Measurements from ENCODE around the gene TNFAIP8L2.
"Not testable (repeated sequence)": the region's sequence is repeated elsewhere in the genome, so short reads cannot be mapped to it uniquely, and the experiment has no call there.

The TNFAIP8L2 gene

DNA sequence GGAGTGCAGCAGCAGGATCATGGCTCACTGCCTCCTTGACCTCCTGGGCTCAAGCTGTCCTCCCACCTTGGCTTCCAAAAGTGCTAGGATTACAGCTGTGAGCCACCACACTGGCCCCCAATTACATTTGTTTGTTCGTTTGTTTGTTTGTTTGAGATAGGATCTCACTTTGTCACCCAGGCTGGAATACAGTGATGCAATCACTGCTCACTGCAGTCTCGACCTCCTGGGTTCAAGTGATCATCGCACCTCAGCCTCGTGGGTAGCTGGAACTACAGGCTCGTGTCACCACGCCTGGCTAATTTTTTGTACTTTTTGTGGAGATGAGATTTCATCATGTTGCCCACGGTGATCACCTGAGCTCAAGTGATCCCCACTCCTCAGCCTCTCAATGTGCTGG is 35.6 kb downstream of the TNFAIP8L2 start:
- DNase-seq (ENCODE audit: low spot score): no peak

- DNase-seq (ENCODE audit: low spot score): no peak
Observed at GRCh38 chr1:151193304-151193703, 36.9 kb downstream of the TNFAIP8L2 start.

DNA sequence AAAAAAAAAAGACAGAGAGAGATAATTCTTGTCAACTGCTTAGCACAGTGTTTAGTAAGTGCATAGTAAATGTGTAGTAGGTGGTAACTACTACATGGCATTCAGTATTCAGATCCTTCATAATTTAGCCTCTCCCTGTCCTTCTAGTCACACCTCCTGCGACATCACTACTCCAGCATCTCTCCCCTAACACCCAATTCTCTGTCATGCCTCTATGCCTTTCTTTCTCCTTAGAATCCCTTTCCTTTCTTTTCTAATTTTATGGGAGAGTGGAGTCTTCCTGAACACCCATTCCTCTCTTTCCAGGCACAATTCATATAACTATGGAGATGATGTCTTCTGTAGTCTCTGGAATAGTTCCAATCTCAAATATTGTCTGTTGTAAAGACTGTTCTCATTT is 37.4 kb downstream of the TNFAIP8L2 start:
- DNase-seq (ENCODE audit: low spot score): no peak

- not testable (repeated sequence) for DNase-seq (ENCODE audit: low spot score)
Observed at GRCh38 chr1:151194894-151195594, 38.6 kb downstream of the TNFAIP8L2 start.

DNA sequence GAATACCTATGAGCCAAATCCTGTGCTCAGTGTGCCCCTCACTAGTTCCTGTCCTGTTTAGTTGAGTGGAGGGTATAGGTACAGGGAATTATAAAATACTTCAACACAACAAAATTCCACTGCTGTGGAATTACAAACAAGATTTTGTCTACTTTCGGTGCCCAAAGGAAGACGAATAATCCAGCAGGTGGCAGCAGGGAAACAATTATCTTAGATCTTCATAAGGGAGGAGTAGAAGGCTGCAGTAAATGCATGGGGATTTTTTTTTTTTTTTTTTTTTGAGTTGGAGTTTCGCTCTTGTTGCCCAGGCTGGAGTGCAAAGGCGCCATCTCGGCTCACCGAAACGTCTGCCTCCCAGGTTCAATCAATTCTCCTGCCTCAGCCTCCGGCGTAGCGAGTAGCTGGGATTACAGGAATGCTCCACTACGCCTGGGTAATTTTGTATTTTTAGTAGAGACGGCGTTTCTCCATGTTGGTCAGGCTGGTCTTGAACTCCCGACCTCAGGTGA is 39.9 kb downstream of the TNFAIP8L2 start:
- peak; percentile 66 for DNase-seq (ENCODE audit: low spot score)

DNA sequence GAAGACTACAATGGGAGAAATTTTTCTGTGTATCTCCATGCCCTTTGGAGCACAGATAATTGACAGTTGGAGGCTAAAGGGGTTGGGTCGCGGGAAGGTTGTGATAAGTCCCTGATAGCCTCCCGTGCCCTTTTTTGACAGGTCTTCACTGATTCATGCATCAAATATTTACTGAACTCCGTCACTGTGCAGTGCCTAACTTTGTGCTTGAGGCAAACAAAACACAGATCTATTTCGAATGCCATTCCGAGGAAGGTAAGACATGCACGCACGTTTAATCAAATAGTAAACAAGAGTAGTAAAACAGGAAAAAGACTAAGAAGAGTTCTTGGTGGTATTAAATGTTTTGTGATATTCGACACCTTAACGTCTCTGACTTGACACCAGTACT is 41.4 kb downstream of the TNFAIP8L2 start:
- no peak for DNase-seq (ENCODE audit: low spot score)

GRCh38 chr1:151198254-151199127 is 42.0 kb downstream of the TNFAIP8L2 start, which contains the start of gene PIP5K1A:
Gene PIP5K1A (plus strand): TSS chr1:151198552. CDS start chr1:151198997, 445 bp downstream.
- peak; percentile 99 for DNase-seq (ENCODE audit: low spot score)

- no peak for DNase-seq (ENCODE audit: low spot score)
Observed at GRCh38 chr1:151199873-151200581, 43.6 kb downstream of the TNFAIP8L2 start.

DNA sequence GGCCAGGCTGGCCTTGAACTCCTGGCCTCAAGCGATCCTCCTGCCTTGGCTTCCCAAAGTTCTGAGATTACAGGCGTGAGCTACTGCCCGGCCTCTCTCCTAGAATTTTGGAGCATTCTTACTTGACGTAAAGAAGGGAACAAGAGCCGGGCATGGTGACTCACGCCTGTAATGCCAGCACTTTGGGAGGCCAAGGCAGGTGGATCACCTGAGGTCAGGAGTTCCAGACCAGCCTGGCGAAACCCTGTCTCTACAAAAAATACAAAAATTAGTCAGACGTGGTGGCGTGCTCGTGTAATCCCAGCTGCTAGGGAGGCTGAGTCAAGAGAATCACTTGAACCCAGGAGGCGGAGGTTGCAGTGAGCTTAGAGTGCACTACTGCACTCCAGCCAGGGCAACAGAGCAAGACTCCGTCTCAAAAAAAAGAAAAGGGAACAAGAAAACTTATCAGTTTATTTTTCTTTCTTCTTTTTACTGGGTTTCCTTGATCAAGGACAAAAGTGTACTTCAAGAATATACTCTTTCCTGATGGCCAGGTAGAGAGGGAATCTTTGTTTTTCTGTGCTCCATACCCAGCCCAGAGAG is 49.0 kb downstream of the TNFAIP8L2 start:
- DNase-seq (ENCODE audit: low spot score): not testable (repeated sequence)

Data from D341Med (cell line).